ENCODE measurements around the gene RPL38. TPM values are rescaled to one million over a fixed set of nuclear protein-coding genes. Genes with fewer than 3 reads are reported as not detected.

The RPL38 gene
- total RNA-seq, 3 donors from 2014 or later = 617 to 705 (median 692) TPM

DNA sequence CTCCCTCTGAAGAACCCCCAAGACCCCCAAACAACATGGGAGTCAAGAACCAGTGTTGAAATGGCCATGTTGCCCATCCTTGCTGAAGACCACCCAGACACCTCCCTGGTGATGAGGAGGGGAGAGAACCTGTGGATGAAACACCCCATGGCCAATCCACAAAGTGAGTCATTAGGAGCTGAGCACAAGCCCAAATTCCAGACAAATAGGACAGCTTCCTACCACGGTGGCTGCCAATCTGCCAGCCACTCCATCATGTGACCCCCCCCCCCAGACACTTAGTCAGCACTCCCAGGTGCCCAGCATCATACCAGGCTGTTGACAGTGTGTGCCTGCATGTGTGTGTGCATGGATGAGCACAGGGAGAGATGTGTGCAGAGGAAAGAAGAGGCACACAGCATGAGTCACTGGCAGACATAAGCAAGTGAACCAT, 26.4 kb upstream of the RPL38 start:
- intact Hi-C loops (cut with DNase I, micrococcal nuclease) = loop anchor here (5.0 to 10.0 kb wide), 2 partner anchors 742 to 745 kb away; no protein-coding TSS in a partner anchor

DNA sequence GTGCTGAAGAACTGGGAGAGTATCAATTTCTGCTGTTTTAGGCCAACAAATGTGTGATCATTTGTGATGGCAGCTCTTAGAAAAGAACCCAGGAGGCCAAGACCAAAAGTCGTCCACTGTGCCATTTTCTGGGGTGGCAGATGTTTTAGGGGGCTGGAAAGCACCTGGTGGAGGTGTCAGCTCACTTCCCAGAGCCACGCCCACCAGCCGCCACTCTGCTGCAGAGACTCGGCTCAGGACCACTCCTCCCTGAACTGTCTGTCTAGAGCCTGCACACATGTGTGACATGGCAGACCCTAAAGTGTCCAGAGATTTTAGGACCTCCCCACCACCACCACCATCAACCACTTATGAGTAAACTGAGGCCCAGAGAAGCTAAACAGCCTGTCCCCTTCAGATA, 23.9 kb upstream of the RPL38 start:
- Histone ChIP-seq H3K4me3 (no peak overlapping the region), H3K36me3 (ENCODE audit: low read depth) (no peaks in the 10 kb centered on the region), H3K4me1 (ENCODE audit: low read depth) (no peaks in the 10 kb centered on the region), H3K9me3 (no peaks in the 10 kb centered on the region)
- no peak for ATAC-seq
- no peak for DNase-seq
- intact Hi-C loops (cut with DNase I, micrococcal nuclease) = loop anchor here (5.0 to 10.0 kb wide), 2 partner anchors 745 to 747 kb away; no protein-coding TSS in a partner anchor
- TF ChIP-seq, protein P1, sequence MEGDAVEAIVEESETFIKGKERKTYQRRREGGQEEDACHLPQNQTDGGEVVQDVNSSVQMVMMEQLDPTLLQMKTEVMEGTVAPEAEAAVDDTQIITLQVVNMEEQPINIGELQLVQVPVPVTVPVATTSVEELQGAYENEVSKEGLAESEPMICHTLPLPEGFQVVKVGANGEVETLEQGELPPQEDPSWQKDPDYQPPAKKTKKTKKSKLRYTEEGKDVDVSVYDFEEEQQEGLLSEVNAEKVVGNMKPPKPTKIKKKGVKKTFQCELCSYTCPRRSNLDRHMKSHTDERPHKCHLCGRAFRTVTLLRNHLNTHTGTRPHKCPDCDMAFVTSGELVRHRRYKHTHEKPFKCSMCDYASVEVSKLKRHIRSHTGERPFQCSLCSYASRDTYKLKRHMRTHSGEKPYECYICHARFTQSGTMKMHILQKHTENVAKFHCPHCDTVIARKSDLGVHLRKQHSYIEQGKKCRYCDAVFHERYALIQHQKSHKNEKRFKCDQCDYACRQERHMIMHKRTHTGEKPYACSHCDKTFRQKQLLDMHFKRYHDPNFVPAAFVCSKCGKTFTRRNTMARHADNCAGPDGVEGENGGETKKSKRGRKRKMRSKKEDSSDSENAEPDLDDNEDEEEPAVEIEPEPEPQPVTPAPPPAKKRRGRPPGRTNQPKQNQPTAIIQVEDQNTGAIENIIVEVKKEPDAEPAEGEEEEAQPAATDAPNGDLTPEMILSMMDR (IDR thresholded peaks at IDR 0.05) = no peak

More for the DNA sequence above, 26.4 kb upstream of the RPL38 start:
- H3K4me1 ChIP-seq (ENCODE audit: low read depth) = no peaks in the 10 kb centered on the region
- TF ChIP-seq, protein P1 (IDR thresholded peaks at IDR 0.05) = no peak
- H3K4me3 ChIP-seq = no peak overlapping the region
- DNase-seq = no peak
- ATAC-seq = no peak
- no peaks in the 10 kb centered on the region for H3K36me3 ChIP-seq (ENCODE audit: low read depth)
- H3K9me3 ChIP-seq = no peaks in the 10 kb centered on the region

DNA sequence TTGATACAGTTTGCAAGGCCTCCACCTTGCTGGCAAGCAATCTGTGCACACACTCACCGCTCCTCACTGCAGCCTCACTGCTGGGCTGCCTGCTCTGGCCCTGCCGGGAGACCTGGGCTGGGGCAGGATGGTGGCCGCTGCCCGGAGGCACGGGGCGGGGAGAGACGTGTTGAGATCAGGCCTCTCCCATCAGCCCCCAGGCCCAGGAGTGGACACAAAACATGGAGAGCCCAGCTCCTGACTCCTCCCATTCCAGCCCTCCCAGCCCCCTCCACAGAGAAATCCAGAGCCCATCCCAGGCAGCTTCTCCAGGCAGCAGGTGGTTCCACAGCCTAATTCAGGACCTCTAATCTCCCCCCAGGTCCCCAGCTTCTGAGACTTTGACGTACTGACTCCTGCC, 23.1 kb upstream of the RPL38 start:
- Histone ChIP-seq H3K4me1 (ENCODE audit: low read depth) (no peaks in the 10 kb centered on the region), H3K9me3 (no peaks in the 10 kb centered on the region), H3K36me3 (ENCODE audit: low read depth) (no peaks in the 10 kb centered on the region), H3K4me3 (no peak overlapping the region)
- DNase-seq (no peak), ATAC-seq (no peak)
- TF ChIP-seq, protein P1 (IDR thresholded peaks at IDR 0.05) = no peak
- intact Hi-C loops (cut with DNase I, micrococcal nuclease) = no loop called here

DNA sequence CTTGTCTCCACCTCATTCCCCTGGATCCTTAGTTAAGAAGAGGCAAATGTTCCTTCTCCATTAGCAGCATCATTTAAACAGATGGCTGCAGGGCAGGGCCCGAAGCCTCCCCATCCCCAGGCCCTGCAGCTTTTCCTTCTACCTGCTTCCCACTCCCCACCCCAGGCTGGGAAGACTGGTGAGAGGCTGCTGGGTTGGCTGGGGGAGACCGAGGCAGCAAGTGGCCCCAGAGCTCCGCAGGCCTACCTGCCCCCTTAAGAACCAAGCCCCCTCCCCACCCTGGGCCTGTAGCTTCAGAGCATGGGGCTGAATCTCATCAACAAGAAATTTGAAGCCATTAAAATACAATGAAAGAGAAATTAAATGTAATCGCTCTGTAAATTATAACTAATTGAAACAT, 22.1 kb upstream of the RPL38 start:
- Histone ChIP-seq H3K4me1 (ENCODE audit: low read depth) (no peaks in the 10 kb centered on the region), H3K4me3 (no peak overlapping the region), H3K9me3 (no peaks in the 10 kb centered on the region), H3K36me3 (ENCODE audit: low read depth) (no peaks in the 10 kb centered on the region)
- TF ChIP-seq, protein P1 (IDR thresholded peaks at IDR 0.05) = no peak
- intact Hi-C loops (cut with DNase I, micrococcal nuclease) = no loop called here
- ATAC-seq = no peak
- DNase-seq = no peak

DNA sequence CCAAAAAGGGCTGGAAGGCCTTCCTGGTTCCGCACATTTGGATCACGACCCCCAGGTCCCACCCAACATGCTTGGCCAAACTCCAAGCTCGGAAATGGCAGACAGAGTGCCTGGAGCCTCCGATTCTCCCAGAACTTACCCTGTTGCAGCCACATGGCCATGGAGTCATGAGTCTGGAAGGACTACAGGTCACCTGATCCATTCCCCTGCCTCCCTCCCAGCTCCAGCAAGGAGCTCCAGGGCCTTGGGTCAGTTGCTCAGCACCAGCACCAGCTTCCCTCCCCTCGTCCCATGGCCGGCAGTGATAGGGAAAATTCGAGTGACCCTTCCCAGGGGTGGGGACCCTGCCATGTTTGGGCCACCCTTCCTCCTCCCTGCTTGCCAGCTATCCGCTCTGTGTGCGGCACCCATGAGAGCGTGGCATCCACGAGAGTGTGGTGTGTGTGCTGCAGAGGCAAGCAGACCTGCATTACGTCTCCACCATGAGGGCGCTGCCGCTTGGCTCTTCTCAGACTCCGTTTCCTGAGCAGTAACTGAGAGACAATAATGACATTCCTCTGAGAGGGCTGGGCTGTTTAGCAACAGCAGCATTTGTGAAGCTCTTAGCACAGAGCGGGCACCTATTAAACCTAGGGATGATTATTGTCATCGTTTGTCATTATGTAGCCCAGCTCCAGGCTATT, 21.3 kb upstream of the RPL38 start:
- ATAC-seq = no peak
- intact Hi-C loops (cut with DNase I, micrococcal nuclease) = no loop called here

More for the DNA sequence above, 21.3 kb upstream of the RPL38 start:
- DNase-seq = no peak
- Histone ChIP-seq H3K36me3 (ENCODE audit: low read depth) (no peaks in the 10 kb centered on the region), H3K9me3 (no peaks in the 10 kb centered on the region), H3K4me1 (ENCODE audit: low read depth) (no peaks in the 10 kb centered on the region), H3K4me3 (no peak overlapping the region)
- TF ChIP-seq, protein P1 (IDR thresholded peaks at IDR 0.05) = no peak
